ENCODE results near the gene MCAT. TPM values are rescaled to one million over a fixed set of nuclear protein-coding genes. Genes with fewer than 3 reads are reported as not detected.

The MCAT gene
- total RNA-seq, 1 donor from 2014 or later, result 10.5 TPM

DNA sequence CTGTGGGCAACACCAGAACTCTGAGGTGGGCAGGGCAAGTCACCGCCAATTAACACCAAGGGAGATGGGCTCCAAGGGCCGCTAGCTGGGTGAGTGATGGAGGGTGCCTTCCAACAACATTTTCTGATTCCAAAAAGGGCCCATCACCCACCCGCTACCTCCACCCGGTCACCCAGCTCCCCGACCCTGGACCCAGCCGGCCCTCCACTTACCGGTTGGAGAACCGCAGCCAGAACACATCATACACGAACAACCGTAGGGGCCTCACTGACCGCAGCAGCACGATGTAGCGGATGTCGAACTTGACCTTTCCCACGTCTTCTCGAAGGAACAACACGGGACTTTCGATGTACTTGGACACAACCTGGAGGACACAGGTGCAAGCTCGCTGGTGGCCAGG is 29.0 kb upstream of the MCAT start:
- DNase-seq (ENCODE audit: low spot score), result no peak
- Histone ChIP-seq H3K27ac (no peak overlapping the region), H2AFZ (replicated peaks) (no peak overlapping the region), H3K4me3 (no peak overlapping the region), H3F3A (ENCODE audit: low read depth) (no peaks in the 10 kb centered on the region), H3K27me3 (no peaks in the 10 kb centered on the region), H4K20me1 (ENCODE audit: low read depth) (no peaks in the 10 kb centered on the region), H3K79me2 (ENCODE audit: low read depth) (no peaks in the 10 kb centered on the region), H3K9me3 (ENCODE audit: low read depth) (no peaks in the 10 kb centered on the region), H3K9ac (no peak overlapping the region), H3K36me3 (no peaks in the 10 kb centered on the region), H3K4me2 (no peak overlapping the region), H3K4me1 (no peaks in the 10 kb centered on the region)
- Mint-ChIP-seq H3K27me3 (ENCODE audit: insufficient read depth, low read depth) (peaks cover 2% of the 10 kb centered on the region), H3K4me3 (no peak overlapping the region), H3K4me1 (no peaks in the 10 kb centered on the region), H3K9me3 (no peaks in the 10 kb centered on the region), H3K27ac (no peak overlapping the region), H3K36me3 (peaks cover 9% of the 10 kb centered on the region)
- no peak for TF ChIP-seq EZH2 (IDR thresholded peaks at IDR 0.05)
- TF ChIP-seq, protein P1, sequence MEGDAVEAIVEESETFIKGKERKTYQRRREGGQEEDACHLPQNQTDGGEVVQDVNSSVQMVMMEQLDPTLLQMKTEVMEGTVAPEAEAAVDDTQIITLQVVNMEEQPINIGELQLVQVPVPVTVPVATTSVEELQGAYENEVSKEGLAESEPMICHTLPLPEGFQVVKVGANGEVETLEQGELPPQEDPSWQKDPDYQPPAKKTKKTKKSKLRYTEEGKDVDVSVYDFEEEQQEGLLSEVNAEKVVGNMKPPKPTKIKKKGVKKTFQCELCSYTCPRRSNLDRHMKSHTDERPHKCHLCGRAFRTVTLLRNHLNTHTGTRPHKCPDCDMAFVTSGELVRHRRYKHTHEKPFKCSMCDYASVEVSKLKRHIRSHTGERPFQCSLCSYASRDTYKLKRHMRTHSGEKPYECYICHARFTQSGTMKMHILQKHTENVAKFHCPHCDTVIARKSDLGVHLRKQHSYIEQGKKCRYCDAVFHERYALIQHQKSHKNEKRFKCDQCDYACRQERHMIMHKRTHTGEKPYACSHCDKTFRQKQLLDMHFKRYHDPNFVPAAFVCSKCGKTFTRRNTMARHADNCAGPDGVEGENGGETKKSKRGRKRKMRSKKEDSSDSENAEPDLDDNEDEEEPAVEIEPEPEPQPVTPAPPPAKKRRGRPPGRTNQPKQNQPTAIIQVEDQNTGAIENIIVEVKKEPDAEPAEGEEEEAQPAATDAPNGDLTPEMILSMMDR (IDR thresholded peaks at IDR 0.05), result no peak
- TF ChIP-seq EZH2phosphoT487 (IDR thresholded peaks at IDR 0.05), result no peak

DNA sequence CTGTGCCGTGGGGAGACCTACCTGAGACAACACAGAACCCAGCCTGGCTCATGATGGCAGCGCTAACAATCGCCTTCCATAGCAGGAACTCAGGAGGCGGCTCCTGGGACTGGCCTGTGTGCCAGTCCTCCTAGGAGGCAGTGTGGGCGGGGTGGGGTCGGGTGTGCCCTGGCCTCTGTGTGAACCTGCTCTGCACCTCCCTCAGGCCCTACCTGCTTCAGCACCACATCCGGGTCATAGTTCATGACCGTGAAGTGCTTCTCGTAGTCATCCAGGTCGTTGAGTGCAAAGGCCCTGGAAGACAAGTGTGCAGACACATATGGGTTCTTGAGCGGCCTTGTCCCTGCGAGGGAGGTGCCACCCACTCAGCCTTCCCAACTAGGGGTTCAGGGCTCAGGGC is 28.4 kb upstream of the MCAT start:
- H3K4me3 Mint-ChIP-seq, result no peak overlapping the region
- H3K36me3 ChIP-seq, result no peaks in the 10 kb centered on the region

DNA sequence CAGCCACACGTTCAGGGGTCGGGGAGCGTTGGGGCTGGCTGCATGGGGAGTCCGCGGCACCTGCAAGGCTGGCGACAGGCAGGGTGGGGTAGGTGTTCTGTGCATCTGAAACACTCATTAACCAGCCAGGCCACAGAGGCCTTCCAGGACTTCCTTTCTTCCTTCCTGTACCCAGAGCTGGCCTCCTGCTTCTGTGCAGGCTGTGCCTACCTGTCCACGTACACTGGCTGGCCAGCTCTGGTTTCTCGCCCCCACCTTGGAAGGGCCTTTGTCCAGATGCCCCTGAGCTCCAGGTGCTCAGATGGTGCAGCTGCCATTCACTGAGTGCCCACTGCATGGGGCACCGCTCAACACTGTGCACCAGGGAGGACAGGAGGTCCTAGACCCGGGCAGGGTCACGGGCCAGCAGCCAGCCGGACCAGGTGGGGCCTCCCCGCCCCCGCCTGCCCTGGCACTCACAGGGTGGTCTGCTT is 27.9 kb upstream of the MCAT start:
- Mint-ChIP-seq H3K27ac (no peak overlapping the region), H3K4me3 (no peak overlapping the region), H3K36me3 (peaks cover 11% of the 10 kb centered on the region), H3K9me3 (no peaks in the 10 kb centered on the region), H3K4me1 (no peaks in the 10 kb centered on the region), H3K27me3 (ENCODE audit: insufficient read depth, low read depth) (peaks cover 2% of the 10 kb centered on the region)
- no peaks in the 10 kb centered on the region for H3K4me1 ChIP-seq
- H3K79me2 ChIP-seq (ENCODE audit: low read depth), result no peaks in the 10 kb centered on the region
- TF ChIP-seq, protein P1 (IDR thresholded peaks at IDR 0.05), result no peak
- TF ChIP-seq EZH2phosphoT487 (IDR thresholded peaks at IDR 0.05) (no peak), EZH2 (IDR thresholded peaks at IDR 0.05) (no peak)
- H3K27me3 ChIP-seq, result no peaks in the 10 kb centered on the region
- no peaks in the 10 kb centered on the region for H3K36me3 ChIP-seq
- H4K20me1 ChIP-seq (ENCODE audit: low read depth), result no peaks in the 10 kb centered on the region
- H3K27ac ChIP-seq, result no peak overlapping the region
- H3K9ac ChIP-seq, result no peak overlapping the region
- no peaks in the 10 kb centered on the region for H3K9me3 ChIP-seq (ENCODE audit: low read depth)
- DNase-seq (ENCODE audit: low spot score), result no peak
- H3K4me3 ChIP-seq, result no peak overlapping the region
- H3K4me2 ChIP-seq, result no peak overlapping the region
- H2AFZ ChIP-seq (replicated peaks), result no peak overlapping the region
- no peaks in the 10 kb centered on the region for H3F3A ChIP-seq (ENCODE audit: low read depth)

More for the DNA sequence above, 28.4 kb upstream of the MCAT start:
- Histone ChIP-seq H3K4me2 (no peak overlapping the region), H3K9me3 (ENCODE audit: low read depth) (no peaks in the 10 kb centered on the region), H4K20me1 (ENCODE audit: low read depth) (no peaks in the 10 kb centered on the region), H3K4me1 (no peaks in the 10 kb centered on the region), H3K27ac (no peak overlapping the region), H3K27me3 (no peaks in the 10 kb centered on the region), H3F3A (ENCODE audit: low read depth) (no peaks in the 10 kb centered on the region), H2AFZ (replicated peaks) (no peak overlapping the region), H3K9ac (no peak overlapping the region), H3K79me2 (ENCODE audit: low read depth) (no peaks in the 10 kb centered on the region), H3K4me3 (no peak overlapping the region)
- Mint-ChIP-seq H3K9me3 (no peaks in the 10 kb centered on the region), H3K27ac (no peak overlapping the region), H3K36me3 (peaks cover 11% of the 10 kb centered on the region), H3K4me1 (no peaks in the 10 kb centered on the region), H3K27me3 (ENCODE audit: insufficient read depth, low read depth) (peaks cover 2% of the 10 kb centered on the region)
- TF ChIP-seq EZH2phosphoT487 (IDR thresholded peaks at IDR 0.05) (no peak), EZH2 (IDR thresholded peaks at IDR 0.05) (no peak)
- TF ChIP-seq, protein P1 (IDR thresholded peaks at IDR 0.05), result no peak
- DNase-seq (ENCODE audit: low spot score), result no peak
